Liver (tissue), 9 donors: Measurements from ENCODE around the gene PAPSS1. TPM values are rescaled to one million over a fixed set of nuclear protein-coding genes. Genes with fewer than 3 reads are reported as not detected.

Experiments used
- DNase-seq: peaks from one replicate; pipeline ENCODE4 v3.0.0-alpha.2; 2017; ENCODE audit warnings: low spot score
- H3K27ac ChIP-seq, 2 donors: one replicate each; pipeline ENCODE4 v1.7.0; 2013; ENCODE audit warnings: inconsistent platforms in 2 of 2, low read length in 2 of 2, control low read depth in 1 of 2, low read depth in 1 of 2, mild to moderate bottlenecking in 1 of 2
- H3K27me3 ChIP-seq, 4 donors: one replicate each; pipeline versions ENCODE4 v1.6.1 to v1.7.0; 2013; ENCODE audit warnings: low read length in 3 of 4, inconsistent platforms in 1 of 4, mild to moderate bottlenecking in 1 of 4, moderate library complexity in 1 of 4; ENCODE audit not compliant: control insufficient read depth in 4 of 4, insufficient read depth in 4 of 4
- H3K36me3 ChIP-seq, 4 donors: one replicate each; pipeline versions ENCODE4 v1.6.1 to v1.7.0; 2013; ENCODE audit warnings: low read length in 3 of 4, mild to moderate bottlenecking in 3 of 4, low read depth in 1 of 4, moderate library complexity in 1 of 4; ENCODE audit not compliant: control insufficient read depth in 4 of 4, insufficient read depth in 3 of 4
- H3K4me1 ChIP-seq, 4 donors: one replicate each; pipeline versions ENCODE4 v1.6.1 to v1.7.0; 2013; ENCODE audit warnings: low read length in 3 of 4, mild to moderate bottlenecking in 3 of 4, moderate library complexity in 1 of 4; ENCODE audit not compliant: control insufficient read depth in 4 of 4, insufficient read depth in 4 of 4
- H3K4me3 ChIP-seq, 3 donors: one replicate each; pipeline versions ENCODE4 v1.6.1 to v1.7.0; 2013; ENCODE audit warnings: low read length in 3 of 3, control low read depth in 1 of 3, low read depth in 1 of 3, mild to moderate bottlenecking in 1 of 3
- H3K9ac ChIP-seq, 2 donors: one replicate each; pipeline ENCODE4 v1.7.0; 2013; ENCODE audit warnings: low read length in 2 of 2, mild to moderate bottlenecking in 2 of 2, moderate library complexity in 2 of 2, control low read depth in 1 of 2, low read depth in 1 of 2
- H3K9me3 ChIP-seq, 4 donors: one replicate each; pipeline versions ENCODE4 v1.6.1 to v1.7.0; 2013; ENCODE audit warnings: low read length in 3 of 4; ENCODE audit not compliant: control insufficient read depth in 4 of 4
- CTCF ChIP-seq: fragments of 150-350 bp; IDR thresholded peaks from 2 replicates; pipeline ENCODE4 v1.5.1; 2017; ENCODE audit warnings: improper control_type of control experiment, low read depth, low read length; ENCODE audit not compliant: missing input control
- EGR1 ChIP-seq, 2 donors: IDR thresholded peaks; 2 replicates each; pipeline ENCODE4 v1.6.1; 2016 to 2018; ENCODE audit warnings: antibody characterized with exemption in 2 of 2, low read depth in 2 of 2
- FOXA1 ChIP-seq: IDR thresholded peaks from 2 replicates; pipeline ENCODE4 v1.6.1; 2016; ENCODE audit warnings: antibody characterized with exemption
- FOXA2 ChIP-seq: IDR thresholded peaks from 2 replicates; pipeline ENCODE4 v1.6.1; 2016; ENCODE audit warnings: antibody characterized with exemption
- GABPA ChIP-seq, 2 donors: IDR thresholded peaks in 1 of 2; conservative IDR thresholded peaks in 1 of 2; 2 replicates each; pipeline ENCODE4 v1.6.1; 2016; ENCODE audit warnings: antibody characterized with exemption in 2 of 2, mild to moderate bottlenecking in 1 of 2, moderate library complexity in 1 of 2
- HNF4A ChIP-seq, 2 donors: conservative IDR thresholded peaks; 2 replicates each; pipeline ENCODE4 v1.6.1; 2016; ENCODE audit warnings: antibody characterized with exemption in 2 of 2, mild to moderate bottlenecking in 2 of 2
- HNF4G ChIP-seq: IDR thresholded peaks from 2 replicates; pipeline ENCODE4 v1.6.1; 2016; ENCODE audit warnings: antibody characterized with exemption
- JUND ChIP-seq, 2 donors: IDR thresholded peaks; 2 replicates each; pipeline ENCODE4 v1.6.1; 2016; ENCODE audit warnings: antibody characterized with exemption in 2 of 2
- MAX ChIP-seq: IDR thresholded peaks from 2 replicates; pipeline ENCODE4 v1.6.1; 2016; ENCODE audit warnings: antibody characterized with exemption
- NR2F2 ChIP-seq: IDR thresholded peaks from 2 replicates; pipeline ENCODE4 v1.6.1; 2016; ENCODE audit warnings: antibody characterized with exemption
- RAD21 ChIP-seq, 2 donors: IDR thresholded peaks; 2 replicates each; pipeline ENCODE4 v1.6.1; 2016; ENCODE audit warnings: antibody characterized with exemption in 2 of 2, mild to moderate bottlenecking in 2 of 2
- REST ChIP-seq: IDR thresholded peaks from 2 replicates; pipeline ENCODE4 v1.6.1; 2016; ENCODE audit warnings: antibody characterized with exemption, mild to moderate bottlenecking
- RXRA ChIP-seq, 2 donors: IDR thresholded peaks; 2 replicates each; pipeline ENCODE4 v1.6.1; 2017 to 2018; ENCODE audit warnings: antibody characterized with exemption in 2 of 2, mild to moderate bottlenecking in 1 of 2
- SP1 ChIP-seq: IDR thresholded peaks from 2 replicates; pipeline ENCODE4 v1.6.1; 2018; ENCODE audit warnings: antibody characterized with exemption, mild to moderate bottlenecking
- TAF1 ChIP-seq: conservative IDR thresholded peaks from 2 replicates; pipeline ENCODE4 v1.6.1; 2016; ENCODE audit warnings: antibody characterized with exemption, mild to moderate bottlenecking
- YY1 ChIP-seq: IDR thresholded peaks from 2 replicates; pipeline ENCODE4 v1.6.1; 2016; ENCODE audit warnings: antibody characterized with exemption, mild to moderate bottlenecking
- WGBS: extraction: QIAGEN DNeasy Blood & Tissue Kit; methylation state at CpG from one replicate; pipeline ENCODE4 v1.1.7; 2013; 5-methylcytosine and 5-hydroxymethylcytosine counted together
- polyA plus RNA-seq, 2 donors: library from polyadenylated mRNA; stranded (reverse) in 1 of 2; unstranded in 1 of 2; fragments of 200-250 nt in 1 of 2; fragments of >200 nt in 1 of 2; fragmentation: Nextera tagmentation in 1 of 2; extraction: Ambion mirVana in 1 of 2; gene quantifications; one replicate each; pipeline versions ENCODE4 v1.2.1 to v1.2.3, GENCODE V29; 2013 to 2015
- total RNA-seq, 2 donors: library from RNA; depleted of rRNA; stranded (reverse); fragments of >200 nt; gene quantifications; one replicate each; pipeline ENCODE4 v1.2.3, GENCODE V29; 2014
- TF ChIP-seq, protein P1 (sequence below): IDR thresholded peaks from 2 replicates; pipeline ENCODE4 v1.6.1; 2016; ENCODE audit warnings: antibody characterized with exemption
- TF ChIP-seq, protein P2 (sequence below): IDR thresholded peaks from 2 replicates; pipeline ENCODE4 v1.6.1; 2016; ENCODE audit warnings: antibody characterized with exemption
- donor health status: healthy.
- donor health status: healthy.
- donor health status: healthy.
- donor health status: healthy.
- donor health status: healthy.

The PAPSS1 gene
- total and polyA plus RNA-seq, 4 donors = 5.7 to 17.8 (median 6.0) TPM

- Histone ChIP-seq H3K27ac (no peak overlapping the region), H3K36me3 (no peaks in the 10 kb centered on the region), H3K4me3 (no peak overlapping the region), H3K27me3 (no peaks in the 10 kb centered on the region), H3K9me3 (peaks cover 6 to 17% (median 14%) of the 10 kb centered on the region in 4 donors), H3K4me1 (no peaks in the 10 kb centered on the region), H3K9ac (no peak overlapping the region)
- DNase-seq = no peak
- TF ChIP-seq FOXA2 = no peak
- TF ChIP-seq, protein P1, sequence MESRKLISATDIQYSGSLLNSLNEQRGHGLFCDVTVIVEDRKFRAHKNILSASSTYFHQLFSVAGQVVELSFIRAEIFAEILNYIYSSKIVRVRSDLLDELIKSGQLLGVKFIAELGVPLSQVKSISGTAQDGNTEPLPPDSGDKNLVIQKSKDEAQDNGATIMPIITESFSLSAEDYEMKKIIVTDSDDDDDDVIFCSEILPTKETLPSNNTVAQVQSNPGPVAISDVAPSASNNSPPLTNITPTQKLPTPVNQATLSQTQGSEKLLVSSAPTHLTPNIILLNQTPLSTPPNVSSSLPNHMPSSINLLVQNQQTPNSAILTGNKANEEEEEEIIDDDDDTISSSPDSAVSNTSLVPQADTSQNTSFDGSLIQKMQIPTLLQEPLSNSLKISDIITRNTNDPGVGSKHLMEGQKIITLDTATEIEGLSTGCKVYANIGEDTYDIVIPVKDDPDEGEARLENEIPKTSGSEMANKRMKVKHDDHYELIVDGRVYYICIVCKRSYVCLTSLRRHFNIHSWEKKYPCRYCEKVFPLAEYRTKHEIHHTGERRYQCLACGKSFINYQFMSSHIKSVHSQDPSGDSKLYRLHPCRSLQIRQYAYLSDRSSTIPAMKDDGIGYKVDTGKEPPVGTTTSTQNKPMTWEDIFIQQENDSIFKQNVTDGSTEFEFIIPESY = no peak
- TF ChIP-seq TAF1 = no peak
- 70% methylated on average over 4 of the region's 4 CpGs for WGBS
Measured at GRCh38 chr4:107586371-107586770, 133.7 kb downstream of the PAPSS1 start.

DNA sequence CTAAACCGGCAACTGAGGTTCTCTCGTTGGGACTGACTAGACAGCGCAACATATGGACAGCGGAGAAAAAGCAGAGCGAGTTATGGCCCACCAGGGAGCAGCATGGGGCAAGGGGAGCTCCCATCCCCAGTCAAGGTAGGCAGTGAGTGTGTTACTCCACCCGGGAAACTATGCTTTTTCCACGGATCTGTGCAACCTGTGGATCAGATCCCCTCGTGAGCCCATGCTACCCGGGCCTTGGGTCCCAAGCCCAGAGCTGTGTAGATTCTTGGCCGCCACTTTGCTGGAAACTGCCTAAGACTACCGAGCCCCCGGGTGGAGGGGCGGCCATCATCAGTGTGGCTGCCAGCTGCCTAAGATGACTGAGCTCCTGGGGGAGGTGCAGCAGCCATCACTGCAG is 140.9 kb downstream of the PAPSS1 start:
- H3K4me3 ChIP-seq = no peak overlapping the region
- TF ChIP-seq MAX (no peak), REST (no peak), FOXA1 (no peak), HNF4A (conservative IDR thresholded peaks at IDR 0.05) (no peak), GABPA (IDR thresholded peaks at IDR 0.05 in 1 of 2, conservative IDR thresholded peaks at IDR 0.05 in 1 of 2) (no peak), CTCF (no peak), YY1 (no peak), EGR1 (IDR thresholded peaks at IDR 0.05; ENCODE audit: low read depth in 2 of 2) (no peak), TAF1 (no peak), HNF4G (no peak), SP1 (no peak), NR2F2 (no peak), JUND (IDR thresholded peaks at IDR 0.05) (no peak), RXRA (IDR thresholded peaks at IDR 0.05) (no peak), RAD21 (IDR thresholded peaks at IDR 0.05) (no peak)
- TF ChIP-seq, protein P1 = no peak
- TF ChIP-seq, protein P2, sequence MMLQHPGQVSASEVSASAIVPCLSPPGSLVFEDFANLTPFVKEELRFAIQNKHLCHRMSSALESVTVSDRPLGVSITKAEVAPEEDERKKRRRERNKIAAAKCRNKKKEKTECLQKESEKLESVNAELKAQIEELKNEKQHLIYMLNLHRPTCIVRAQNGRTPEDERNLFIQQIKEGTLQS = no peak
- H3K27me3 ChIP-seq = no peaks in the 10 kb centered on the region
- 89% methylated on average over 13 of the region's 13 CpGs for WGBS
- H3K27ac ChIP-seq = no peak overlapping the region
- H3K9ac ChIP-seq = no peak overlapping the region
- no peaks in the 10 kb centered on the region for H3K9me3 ChIP-seq
- no peaks in the 10 kb centered on the region for H3K36me3 ChIP-seq
- H3K4me1 ChIP-seq = no peaks in the 10 kb centered on the region
- DNase-seq = no peak
